SU-DHL-6 (cell line): ENCODE data around the gene MGAT5.

Source experiments
- H2AFZ ChIP-seq: fragments of 200-600 bp; sonication (generic); 2 replicates; pipeline ENCODE4 v1.6.1; 2014; ENCODE audit warnings: low read depth, mild to moderate bottlenecking, moderate library complexity, mixed read lengths, antibody characterized with exemption, low read length; ENCODE audit not compliant: severe bottlenecking
- H3F3A ChIP-seq: fragments of 200-600 bp; shearing (Covaris generic); 2 replicates; pipeline ENCODE4 v1.6.0; 2016; ENCODE audit warnings: antibody characterized with exemption, mild to moderate bottlenecking; ENCODE audit not compliant: insufficient read depth
- H3K27ac ChIP-seq: fragments of 200-600 bp; sonication (generic); 2 replicates; pipeline ENCODE4 v1.5.1; 2016; ENCODE audit warnings: low read depth, mild to moderate bottlenecking, low read length, moderate library complexity, mixed read lengths
- H3K27me3 ChIP-seq: fragments of 200-600 bp; sonication (generic), shearing (Covaris generic); 2 replicates; pipeline ENCODE4 v1.6.0; 2014; ENCODE audit warnings: mild to moderate bottlenecking, low read length
- H3K36me3 ChIP-seq: fragments of 200-600 bp; sonication (generic); 2 replicates; pipeline ENCODE4 v1.6.1; 2014; ENCODE audit warnings: mild to moderate bottlenecking, low read length, mixed read lengths
- H3K4me2 ChIP-seq: fragments of 300-600, 200-600 bp; shearing (Covaris generic), sonication (generic); 2 replicates; pipeline ENCODE4 v1.6.0; 2014; ENCODE audit warnings: low read length, low read depth, mild to moderate bottlenecking; ENCODE audit not compliant: poor library complexity, severe bottlenecking
- H3K4me3 ChIP-seq: fragments of 200-600 bp; sonication (generic); 2 replicates; pipeline ENCODE4 v1.5.1; 2014; ENCODE audit warnings: antibody characterized with exemption, low read length, mild to moderate bottlenecking, mixed read lengths; ENCODE audit not compliant: insufficient read depth, poor library complexity, severe bottlenecking
- H3K79me2 ChIP-seq: fragments of 200-600 bp; sonication (generic); 2 replicates; pipeline ENCODE4 v1.6.1; 2014; ENCODE audit warnings: mild to moderate bottlenecking, low read length, moderate library complexity; ENCODE audit not compliant: insufficient read depth
- H3K9ac ChIP-seq: fragments of 200-600 bp; sonication (generic); 2 replicates; pipeline ENCODE4 v1.7.0; 2014; ENCODE audit warnings: mild to moderate bottlenecking, low read length
- H3K9me2 ChIP-seq: fragments of 200-600 bp; sonication (generic); replicated peaks from 2 replicates; pipeline ENCODE4 v1.6.1; 2014; ENCODE audit warnings: low read length; ENCODE audit not compliant: insufficient read depth
- H3K9me3 ChIP-seq: fragments of 200-600 bp; sonication (generic); 2 replicates; pipeline ENCODE4 v1.6.1; 2014; ENCODE audit warnings: low read length, mixed read lengths; ENCODE audit not compliant: insufficient read depth
- H4K20me1 ChIP-seq: fragments of 200-600 bp; sonication (generic); 2 replicates; pipeline ENCODE4 v1.6.1; 2014; ENCODE audit warnings: low read depth, mild to moderate bottlenecking, antibody characterized with exemption, low read length, moderate library complexity, mixed read lengths
- EZH2phosphoT487 ChIP-seq: fragments of 200-600 bp; sonication (generic), shearing (Covaris generic); conservative IDR thresholded peaks from 2 replicates; pipeline ENCODE4 v1.6.1; 2018; ENCODE audit warnings: mild to moderate bottlenecking, antibody characterized with exemption, low read length, moderate library complexity, mixed read lengths
- TF ChIP-seq, protein P1 (sequence below): fragments of 200-600 bp; sonication (generic); IDR thresholded peaks from one replicate; pipeline ENCODE4 v1.5.1; 2017; ENCODE audit warnings: antibody characterized with exemption, mild to moderate bottlenecking, low read length, moderate library complexity; ENCODE audit not compliant: insufficient read depth, poor library complexity, severe bottlenecking

The MGAT5 gene

DNA sequence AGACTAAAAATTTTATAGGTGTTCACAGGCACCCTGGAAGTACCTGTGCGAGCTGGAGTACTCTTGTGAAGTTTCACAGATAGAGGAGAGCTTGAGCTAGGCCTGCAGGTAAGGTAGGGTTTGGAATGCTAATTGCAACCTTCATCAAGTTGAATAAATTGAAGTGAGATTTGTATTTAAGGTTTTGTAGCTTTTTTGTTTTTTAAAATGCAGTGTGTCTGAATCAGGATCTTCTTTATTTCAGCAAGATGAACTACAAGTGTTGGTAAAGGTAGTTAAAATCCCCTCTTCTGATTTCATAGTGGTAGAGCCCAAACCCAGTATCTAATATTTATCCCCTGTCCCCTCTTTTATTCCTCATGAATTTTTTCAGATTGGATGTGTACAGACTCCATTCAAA, 45.5 kb downstream of the MGAT5 start:
- H3K4me2 ChIP-seq = no peak overlapping the region

DNA sequence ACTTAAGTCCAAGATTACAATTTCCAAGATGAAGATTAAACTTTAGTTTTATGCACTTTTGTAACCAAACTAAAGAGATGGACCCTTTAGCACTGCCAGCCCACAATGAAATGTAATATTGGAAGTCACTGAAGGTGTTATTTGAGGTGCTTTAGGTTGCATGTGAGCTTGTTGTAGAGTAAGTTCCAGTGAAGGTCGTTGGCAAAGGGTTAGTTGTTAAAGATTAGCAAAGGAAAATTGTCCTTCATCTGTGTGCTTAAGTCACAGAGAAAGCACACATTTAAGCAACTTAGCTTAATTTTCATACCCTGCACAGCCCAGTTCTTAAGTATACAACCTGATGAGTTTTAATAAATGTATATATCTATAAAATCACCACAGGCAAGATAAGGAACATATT, 46.7 kb downstream of the MGAT5 start:
- no peak overlapping the region for H3K9ac ChIP-seq
- H3K9me3 ChIP-seq = no peaks in the 10 kb centered on the region
- H3K4me2 ChIP-seq = no peak overlapping the region
- no peak overlapping the region for H2AFZ ChIP-seq
- H3K27ac ChIP-seq = no peak overlapping the region
- no peaks in the 10 kb centered on the region for H3K79me2 ChIP-seq
- no peaks in the 10 kb centered on the region for H3K9me2 ChIP-seq
- H3K36me3 ChIP-seq = no peaks in the 10 kb centered on the region
- TF ChIP-seq EZH2phosphoT487 = no peak
- TF ChIP-seq, protein P1, sequence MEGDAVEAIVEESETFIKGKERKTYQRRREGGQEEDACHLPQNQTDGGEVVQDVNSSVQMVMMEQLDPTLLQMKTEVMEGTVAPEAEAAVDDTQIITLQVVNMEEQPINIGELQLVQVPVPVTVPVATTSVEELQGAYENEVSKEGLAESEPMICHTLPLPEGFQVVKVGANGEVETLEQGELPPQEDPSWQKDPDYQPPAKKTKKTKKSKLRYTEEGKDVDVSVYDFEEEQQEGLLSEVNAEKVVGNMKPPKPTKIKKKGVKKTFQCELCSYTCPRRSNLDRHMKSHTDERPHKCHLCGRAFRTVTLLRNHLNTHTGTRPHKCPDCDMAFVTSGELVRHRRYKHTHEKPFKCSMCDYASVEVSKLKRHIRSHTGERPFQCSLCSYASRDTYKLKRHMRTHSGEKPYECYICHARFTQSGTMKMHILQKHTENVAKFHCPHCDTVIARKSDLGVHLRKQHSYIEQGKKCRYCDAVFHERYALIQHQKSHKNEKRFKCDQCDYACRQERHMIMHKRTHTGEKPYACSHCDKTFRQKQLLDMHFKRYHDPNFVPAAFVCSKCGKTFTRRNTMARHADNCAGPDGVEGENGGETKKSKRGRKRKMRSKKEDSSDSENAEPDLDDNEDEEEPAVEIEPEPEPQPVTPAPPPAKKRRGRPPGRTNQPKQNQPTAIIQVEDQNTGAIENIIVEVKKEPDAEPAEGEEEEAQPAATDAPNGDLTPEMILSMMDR = no peak
- H4K20me1 ChIP-seq = no peaks in the 10 kb centered on the region
- H3K27me3 ChIP-seq = no peaks in the 10 kb centered on the region
- no peak overlapping the region for H3K4me3 ChIP-seq
- peaks cover 12% of the 10 kb centered on the region for H3F3A ChIP-seq

More for the DNA sequence above, 45.5 kb downstream of the MGAT5 start:
- Histone ChIP-seq H3F3A (peaks cover 23% of the 10 kb centered on the region), H3K36me3 (no peaks in the 10 kb centered on the region), H3K27me3 (no peaks in the 10 kb centered on the region), H3K9me2 (no peaks in the 10 kb centered on the region), H3K9me3 (no peaks in the 10 kb centered on the region), H3K79me2 (no peaks in the 10 kb centered on the region), H3K27ac (no peak overlapping the region), H4K20me1 (no peaks in the 10 kb centered on the region), H3K9ac (no peak overlapping the region), H3K4me3 (no peak overlapping the region), H2AFZ (no peak overlapping the region)
- TF ChIP-seq, protein P1 = no peak
- TF ChIP-seq EZH2phosphoT487 = no peak

DNA sequence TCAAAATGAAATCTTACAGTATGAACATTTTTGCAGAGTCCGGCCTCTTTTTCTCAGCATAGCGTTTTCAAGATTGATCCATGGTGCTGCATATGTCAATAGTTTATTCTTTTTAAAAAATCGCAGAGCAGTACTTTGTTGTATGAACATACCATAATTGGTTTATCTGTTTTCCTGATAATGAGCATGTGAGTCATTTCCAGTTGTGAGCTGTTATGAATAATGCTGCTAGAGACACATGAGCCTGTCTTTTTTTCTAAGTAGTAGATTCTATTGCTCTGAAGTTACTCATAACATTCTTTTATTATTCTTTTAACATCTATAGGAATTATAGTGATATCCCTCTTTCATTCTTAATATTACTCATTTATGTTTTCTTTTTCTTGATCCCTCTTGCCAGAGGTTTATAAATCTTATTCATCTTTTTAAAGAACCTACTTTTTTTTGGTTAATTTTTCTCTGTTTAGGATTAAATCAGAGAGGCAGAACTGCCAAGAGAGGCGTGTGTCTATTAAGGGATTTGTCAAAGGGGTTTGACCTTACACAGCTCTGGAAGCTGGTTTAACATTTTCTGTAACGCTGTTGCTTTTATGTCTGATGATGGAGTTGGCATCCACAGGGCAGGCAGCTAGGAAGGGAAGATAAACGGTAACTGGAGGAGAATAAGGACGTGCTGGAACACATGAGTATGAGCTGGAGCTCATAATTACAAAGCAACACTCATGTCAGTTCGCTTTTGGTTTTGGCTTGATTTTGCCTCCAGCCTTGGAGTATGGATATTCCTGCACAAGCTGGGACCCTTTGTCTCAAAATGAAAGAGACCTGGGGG, 47.4 kb downstream of the MGAT5 start:
- Histone ChIP-seq H3K4me2 (no peak overlapping the region), H3K9me3 (no peaks in the 10 kb centered on the region), H3K27me3 (no peaks in the 10 kb centered on the region), H4K20me1 (no peaks in the 10 kb centered on the region), H3K4me3 (no peak overlapping the region), H3K9me2 (no peaks in the 10 kb centered on the region), H3K27ac (no peak overlapping the region), H3K9ac (no peak overlapping the region), H3K79me2 (no peaks in the 10 kb centered on the region), H3K36me3 (no peaks in the 10 kb centered on the region), H2AFZ (no peak overlapping the region), H3F3A (peaks cover 5% of the 10 kb centered on the region; the same call in 1 of the 2 replicates)
- TF ChIP-seq, protein P1 = no peak
- TF ChIP-seq EZH2phosphoT487 = no peak
